Gastrocnemius medialis (tissue), 4 donors: ENCODE measurements around the gene ARHGEF19. TPM values are rescaled to one million over a fixed set of nuclear protein-coding genes. Genes with fewer than 3 reads are reported as not detected.
A peak's percentile ranks its signal among the peaks of the same experiment; 100 is the strongest.

Source experiments
- ATAC-seq, 2 donors: fragments of 150-250 bp; one replicate each; pipeline ENCODE4 v1.9.1; 2016
- DNase-seq, 2 donors: peaks; one replicate each; pipeline ENCODE4 v3.0.0-alpha.2; 2019
- H3K27ac ChIP-seq, 4 donors: fragments of 200-600 bp; sonication (generic); 1 replicate in 1 of 4; 2 replicates in 3 of 4; pipeline ENCODE4 v1.5.1; 2016 to 2018; ENCODE audit warnings: mild to moderate bottlenecking in 2 of 4, moderate library complexity in 1 of 4
- H3K27me3 ChIP-seq, 3 donors: fragments of 200-600 bp; sonication (generic) in 2 of 3; 1 replicate in 1 of 3; 2 replicates in 2 of 3; pipeline versions ENCODE4 v1.5.1 to v1.6.0; 2016 to 2019; ENCODE audit warnings: mild to moderate bottlenecking in 1 of 3, moderate library complexity in 1 of 3
- H3K36me3 ChIP-seq, 2 donors: fragments of 200-600 bp; sonication (generic) in 1 of 2; one replicate each; pipeline ENCODE4 v1.5.1; 2017 to 2018
- H3K4me1 ChIP-seq, 2 donors: fragments of 200-600 bp; sonication (generic) in 1 of 2; one replicate each; pipeline ENCODE4 v1.5.1; 2016 to 2017; ENCODE audit warnings: mild to moderate bottlenecking in 2 of 2
- H3K4me3 ChIP-seq, 4 donors: fragments of 200-600 bp; sonication (generic) in 3 of 4; 1 replicate in 1 of 4; 2 replicates in 3 of 4; pipeline ENCODE4 v1.5.1; 2016 to 2019; ENCODE audit warnings: mild to moderate bottlenecking in 2 of 4
- H3K9me3 ChIP-seq, 3 donors: fragments of 200-600 bp; sonication (generic) in 2 of 3; 1 replicate in 1 of 3; 2 replicates in 2 of 3; pipeline ENCODE4 v1.5.1; 2016 to 2019
- POLR2A ChIP-seq, 2 donors: fragments of 450-650 bp; IDR thresholded peaks; one replicate each; pipeline ENCODE4 v1.6.1; 2017; ENCODE audit warnings: antibody characterized with exemption in 2 of 2, mild to moderate bottlenecking in 2 of 2, moderate library complexity in 2 of 2
- in situ Hi-C, 4 donors: fragments of 200-750 bp; cut with MboI; loops; one replicate each; pipeline versions ENCODE4 v1.15.0 to v1.8.0; 2017; ENCODE audit warnings: low sequenced_read_pairs in 4 of 4
- intact Hi-C: fragments of 100-400 bp; cut with DNase I; formaldehyde crosslinking; loops from one replicate; pipeline ENCODE4 v1.15.1; 2023; ENCODE audit warnings: low total_unique reads
- total RNA-seq, 4 donors: library from RNA; depleted of rRNA; stranded (reverse); fragments of >200 nt; gene quantifications; one replicate each; pipeline versions ENCODE4 v1.1.0 to v1.2.3, GENCODE V29; 2016
- TF ChIP-seq, protein P1 (sequence below), 5 experiments: fragments of 450-650 bp in 3 of 5; fragments of 200-600 bp in 2 of 5; sonication (generic) in 2 of 5; IDR thresholded peaks in 4 of 5; conservative IDR thresholded peaks in 1 of 5; 1 replicate in 4 of 5; 2 replicates in 1 of 5; pipeline ENCODE4 v1.5.1; 2016 to 2019; ENCODE audit warnings: antibody characterized with exemption in 5 of 5, mild to moderate bottlenecking in 3 of 5, moderate library complexity in 3 of 5

ARHGEF19 gene
- total RNA-seq, 4 donors from 2014 or later, result 0.68 to 3.0 (median 2.3) TPM

- DNase-seq (no peak), ATAC-seq (no peak)
- TF ChIP-seq, protein P1, sequence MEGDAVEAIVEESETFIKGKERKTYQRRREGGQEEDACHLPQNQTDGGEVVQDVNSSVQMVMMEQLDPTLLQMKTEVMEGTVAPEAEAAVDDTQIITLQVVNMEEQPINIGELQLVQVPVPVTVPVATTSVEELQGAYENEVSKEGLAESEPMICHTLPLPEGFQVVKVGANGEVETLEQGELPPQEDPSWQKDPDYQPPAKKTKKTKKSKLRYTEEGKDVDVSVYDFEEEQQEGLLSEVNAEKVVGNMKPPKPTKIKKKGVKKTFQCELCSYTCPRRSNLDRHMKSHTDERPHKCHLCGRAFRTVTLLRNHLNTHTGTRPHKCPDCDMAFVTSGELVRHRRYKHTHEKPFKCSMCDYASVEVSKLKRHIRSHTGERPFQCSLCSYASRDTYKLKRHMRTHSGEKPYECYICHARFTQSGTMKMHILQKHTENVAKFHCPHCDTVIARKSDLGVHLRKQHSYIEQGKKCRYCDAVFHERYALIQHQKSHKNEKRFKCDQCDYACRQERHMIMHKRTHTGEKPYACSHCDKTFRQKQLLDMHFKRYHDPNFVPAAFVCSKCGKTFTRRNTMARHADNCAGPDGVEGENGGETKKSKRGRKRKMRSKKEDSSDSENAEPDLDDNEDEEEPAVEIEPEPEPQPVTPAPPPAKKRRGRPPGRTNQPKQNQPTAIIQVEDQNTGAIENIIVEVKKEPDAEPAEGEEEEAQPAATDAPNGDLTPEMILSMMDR (IDR thresholded peaks at IDR 0.05 in 4 of 5, conservative IDR thresholded peaks at IDR 0.05 in 1 of 5), result no peak
- no peak for TF ChIP-seq POLR2A (IDR thresholded peaks at IDR 0.05)
These were observed 9.0 kb upstream of the ARHGEF19 start for GRCh38 chr1:16221499-16221898.

GRCh38 chr1:16219968-16220500 lies 7.6 kb upstream of the ARHGEF19 start:
- intact Hi-C loops, result no loop called here
- Histone ChIP-seq H3K9me3 (no peaks in the 10 kb centered on the region), H3K36me3 (no peaks in the 10 kb centered on the region), H3K4me3 (no peak overlapping the region), H3K27me3 (peaks cover 0 to 2% (median 0%) of the 10 kb centered on the region in 3 donors), H3K4me1 (peaks cover 12 to 16% of the 10 kb centered on the region in 2 donors), H3K27ac (no peak overlapping the region)
- in situ Hi-C loops, result no loop called here
- TF ChIP-seq, protein P1 (IDR thresholded peaks at IDR 0.05 in 4 of 5, conservative IDR thresholded peaks at IDR 0.05 in 1 of 5), result no peak
- TF ChIP-seq POLR2A (IDR thresholded peaks at IDR 0.05), result no peak
- DNase-seq (no peak), ATAC-seq (no peak)

More at GRCh38 chr1:16221499-16221898, 9.0 kb upstream of the ARHGEF19 start:
- Histone ChIP-seq H3K4me3 (no peak overlapping the region), H3K27ac (no peak overlapping the region), H3K9me3 (no peaks in the 10 kb centered on the region), H3K27me3 (peaks cover 3 to 6% (median 3%) of the 10 kb centered on the region in 3 donors), H3K4me1 (peaks cover 5 to 12% of the 10 kb centered on the region in 2 donors), H3K36me3 (no peaks in the 10 kb centered on the region)
- in situ Hi-C loops (no loop called here), intact Hi-C loops (no loop called here)

- intact Hi-C loops (no loop called here), in situ Hi-C loops (no loop called here)
- H3K4me3 ChIP-seq, result no peak overlapping the region
- H3K27ac ChIP-seq, result no peak overlapping the region
- peaks cover 0 to 2% (median 2%) of the 10 kb centered on the region in 3 donors for H3K27me3 ChIP-seq
- TF ChIP-seq POLR2A (IDR thresholded peaks at IDR 0.05), result no peak
- TF ChIP-seq, protein P1 (IDR thresholded peaks at IDR 0.05 in 4 of 5, conservative IDR thresholded peaks at IDR 0.05 in 1 of 5), result no peak
- no peaks in the 10 kb centered on the region for H3K36me3 ChIP-seq
- no peak for ATAC-seq
- peaks cover 12 to 16% of the 10 kb centered on the region in 2 donors for H3K4me1 ChIP-seq
- H3K9me3 ChIP-seq, result no peaks in the 10 kb centered on the region
- DNase-seq, result no peak
These were observed 6.2 kb upstream of the ARHGEF19 start for GRCh38 chr1:16218674-16219071.

GRCh38 chr1:16218014-16218673 lies 5.7 kb upstream of the ARHGEF19 start:
- Histone ChIP-seq H3K36me3 (no peaks in the 10 kb centered on the region), H3K4me3 (peak overlapping the region in 1 of 4 donors; percentile 61), H3K4me1 (peaks cover 12 to 16% of the 10 kb centered on the region in 2 donors), H3K27ac (peak overlapping the region in 2 of 4 donors; percentile 37 to 56), H3K9me3 (no peaks in the 10 kb centered on the region), H3K27me3 (peaks cover 0 to 2% (median 2%) of the 10 kb centered on the region in 3 donors)
- TF ChIP-seq, protein P1 (IDR thresholded peaks at IDR 0.05 in 4 of 5, conservative IDR thresholded peaks at IDR 0.05 in 1 of 5), result no peak
- no peak for TF ChIP-seq POLR2A (IDR thresholded peaks at IDR 0.05)
- in situ Hi-C loops (no loop called here), intact Hi-C loops (no loop called here)
- ATAC-seq (no peak), DNase-seq (no peak)
